GM12873 (cell line): ENCODE data around the gene CDC14B.

ENCODE experiments used
- CTCF ChIP-seq: IDR thresholded peaks from 2 replicates; pipeline ENCODE4 v1.5.1; 2012; ENCODE audit warnings: low read depth, mild to moderate bottlenecking, moderate library complexity, low read length, control low read depth; ENCODE audit not compliant: insufficient read depth; ENCODE audit errors: missing control alignments

Gene CDC14B

GRCh38 chr9:96483197-96483596 is 136.4 kb downstream of the CDC14B start:
- no peak for TF ChIP-seq CTCF

- no peak for TF ChIP-seq CTCF
Observed at GRCh38 chr9:96482476-96482875, 137.2 kb downstream of the CDC14B start.

- no peak for TF ChIP-seq CTCF
Observed at GRCh38 chr9:96480736-96481135, 138.9 kb downstream of the CDC14B start.

DNA sequence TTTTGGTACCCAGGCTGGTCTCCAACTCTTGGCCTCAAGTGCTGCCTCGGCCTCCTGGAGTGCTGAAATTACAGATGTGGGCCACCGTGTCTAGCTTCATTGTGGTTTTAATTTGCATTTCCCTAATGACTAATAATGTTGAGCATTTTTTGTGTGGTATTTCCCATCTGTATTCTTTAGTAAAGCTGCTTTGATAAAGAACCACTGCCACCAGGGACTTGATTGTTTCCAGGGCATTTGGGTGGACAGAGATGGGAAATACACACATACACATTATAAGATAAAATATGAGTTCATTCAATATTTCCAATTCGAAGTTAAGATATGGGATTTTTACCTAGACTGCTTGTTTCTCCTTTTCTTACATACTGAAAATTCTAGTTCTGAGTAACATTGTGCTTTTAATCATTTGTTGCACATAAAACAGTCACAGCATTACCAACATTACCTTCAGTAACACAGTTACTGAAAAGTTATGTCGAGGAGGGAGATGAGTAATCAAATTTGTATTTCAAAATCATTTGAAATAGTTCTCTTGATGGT is 140.7 kb downstream of the CDC14B start:
- TF ChIP-seq CTCF = no peak

GRCh38 chr9:96476591-96476990 is 143.1 kb downstream of the CDC14B start:
- TF ChIP-seq CTCF = no peak

GRCh38 chr9:96476013-96476412 is 143.6 kb downstream of the CDC14B start:
- TF ChIP-seq CTCF = no peak

- TF ChIP-seq CTCF = no peak
Observed at GRCh38 chr9:96467784-96468183, 151.9 kb downstream of the CDC14B start.
